Common myeloid progenitor, CD34-positive (primary cell): ENCODE measurements around the gene XRN1.
A peak's percentile ranks its signal among the peaks of the same experiment; 100 is the strongest.

ENCODE experiments used
- CTCF ChIA-PET: fragments of 350-600 bp; sonication (Branson Sonifier 250); formaldehyde crosslinking; loops from one replicate; lab custom pipeline; 2021; ENCODE audit warnings: antibody characterized with exemption; lab: Charles Lee
- POLR2A ChIA-PET: fragments of 350-600 bp; sonication (Branson Sonifier 250); formaldehyde crosslinking; loops from one replicate; lab custom pipeline; 2021; ENCODE audit warnings: antibody characterized with exemption; lab: Charles Lee
- DNase-seq, 3 donors: peaks; one replicate each; pipeline versions ENCODE4 v3.0.0 to v3.0.0-alpha.2; 2013
- H3K27ac ChIP-seq, 2 experiments: 1 replicate in 1 of 2; 2 replicates in 1 of 2; pipeline ENCODE4 v1.7.0; 2013; ENCODE audit warnings: inconsistent platforms in 2 of 2, low read length in 2 of 2, mild to moderate bottlenecking in 2 of 2, low read depth in 1 of 2, moderate library complexity in 1 of 2; ENCODE audit not compliant: severe bottlenecking in 2 of 2, insufficient read depth in 1 of 2, poor library complexity in 1 of 2
- H3K27me3 ChIP-seq, 5 experiments: replicated peaks in 2 of 5; 1 replicate in 3 of 5; 2 replicates in 2 of 5; pipeline versions ENCODE4 v1.6.1 to v1.7.0; 2013; ENCODE audit warnings: low read length in 4 of 5, mild to moderate bottlenecking in 2 of 5, moderate library complexity in 2 of 5, inconsistent platforms in 1 of 5; ENCODE audit not compliant: insufficient read depth in 5 of 5, control insufficient read depth in 4 of 5
- H3K36me3 ChIP-seq, 4 experiments: 1 replicate in 2 of 4; 2 replicates in 2 of 4; pipeline versions ENCODE4 v1.6.1 to v1.7.0; 2013; ENCODE audit warnings: low read length in 3 of 4, control low read depth in 1 of 4, mild to moderate bottlenecking in 1 of 4; ENCODE audit not compliant: control insufficient read depth in 4 of 4, insufficient read depth in 4 of 4
- H3K4me1 ChIP-seq, 4 experiments: 1 replicate in 3 of 4; 2 replicates in 1 of 4; pipeline versions ENCODE4 v1.6.1 to v1.7.1; 2013; ENCODE audit warnings: low read length in 3 of 4, mild to moderate bottlenecking in 3 of 4, control low read depth in 1 of 4, inconsistent platforms in 1 of 4, moderate library complexity in 1 of 4; ENCODE audit not compliant: control insufficient read depth in 4 of 4, insufficient read depth in 4 of 4; ENCODE audit errors: control extremely low read depth in 1 of 4
- H3K4me3 ChIP-seq, 7 experiments: 1 replicate in 4 of 7; 2 replicates in 3 of 7; pipeline versions ENCODE4 v1.5.1 to v1.7.0; 2013; ENCODE audit warnings: mild to moderate bottlenecking in 7 of 7, low read length in 6 of 7, moderate library complexity in 6 of 7, inconsistent platforms in 2 of 7, low read depth in 2 of 7, control low read depth in 1 of 7; ENCODE audit not compliant: insufficient read depth in 4 of 7, control insufficient read depth in 1 of 7; ENCODE audit errors: extremely low read depth in 1 of 7
- H3K9me3 ChIP-seq, 5 experiments: 1 replicate in 4 of 5; 2 replicates in 1 of 5; pipeline versions ENCODE4 v1.6.1 to v1.7.1; 2013; ENCODE audit warnings: low read length in 4 of 5, mild to moderate bottlenecking in 2 of 5, inconsistent platforms in 1 of 5, low read depth in 1 of 5, moderate library complexity in 1 of 5; ENCODE audit not compliant: control insufficient read depth in 4 of 5, insufficient read depth in 2 of 5; ENCODE audit errors: control extremely low read depth in 1 of 5
- WGBS: methylation state at CpG from one replicate; pipeline ENCODE4 v1.1.5; 2013; ENCODE audit not compliant: insufficient coverage; 5-methylcytosine and 5-hydroxymethylcytosine counted together

XRN1 gene

GRCh38 chr3:142285083-142285517 is 162.7 kb downstream of the XRN1 start:
- no peaks in the 10 kb centered on the region for H3K27me3 ChIP-seq
- ChIA-PET POLR2A (no interaction called here), CTCF (interaction anchor here (1.1 kb wide), 1 partner anchor 104 kb away, joined by 3 read pairs; no protein-coding TSS in a partner anchor)
- H3K4me1 ChIP-seq = peaks cover 0 to under 1% (median 0%) of the 10 kb centered on the region in 4 experiments
- H3K4me3 ChIP-seq = no peak overlapping the region
- H3K9me3 ChIP-seq = peaks cover 4 to 17% (median 10%) of the 10 kb centered on the region in 5 experiments
- no peaks in the 10 kb centered on the region for H3K36me3 ChIP-seq
- H3K27ac ChIP-seq = no peak overlapping the region
- 100% methylated on average over 2 of the region's 2 CpGs for WGBS
- peak in 1 of 3 donors; percentile 13 for DNase-seq

GRCh38 chr3:142282503-142282902 is 165.3 kb downstream of the XRN1 start:
- ChIA-PET CTCF (interaction anchor here (0.6 to 5.3 kb wide), 8 partner anchors 72 to 921 kb away, joined by 3 to 32 read pairs (median 6); no protein-coding TSS in a partner anchor), POLR2A (no interaction called here)
- Histone ChIP-seq H3K36me3 (no peaks in the 10 kb centered on the region), H3K4me1 (peaks cover 0 to 1% (median under 1%) of the 10 kb centered on the region in 4 experiments), H3K4me3 (no peak overlapping the region), H3K27me3 (no peaks in the 10 kb centered on the region), H3K9me3 (peaks cover 0 to 3% (median under 1%) of the 10 kb centered on the region in 5 experiments), H3K27ac (no peak overlapping the region)
- DNase-seq = no peak
- 96% methylated on average over 4 of the region's 4 CpGs for WGBS

GRCh38 chr3:142281474-142281873 is 166.4 kb downstream of the XRN1 start:
- Histone ChIP-seq H3K4me1 (peaks cover 0 to 7% (median 4%) of the 10 kb centered on the region in 4 experiments), H3K27ac (no peak overlapping the region), H3K9me3 (no peaks in the 10 kb centered on the region), H3K4me3 (no peak overlapping the region), H3K27me3 (no peaks in the 10 kb centered on the region), H3K36me3 (no peaks in the 10 kb centered on the region)
- CTCF ChIA-PET = interaction anchor here (1.3 to 5.3 kb wide), 6 partner anchors 11 to 317 kb away, joined by 3 to 32 read pairs (median 7); no protein-coding TSS in a partner anchor
- no CpG with 5 or more reads among the region's 1 CpG for WGBS
- no peak for DNase-seq
- POLR2A ChIA-PET = no interaction called here

- peak; percentile 68 to 82 (median 78) for DNase-seq
- Histone ChIP-seq H3K36me3 (no peaks in the 10 kb centered on the region), H3K27me3 (no peaks in the 10 kb centered on the region), H3K27ac (no peak overlapping the region), H3K9me3 (no peaks in the 10 kb centered on the region), H3K4me3 (no peak overlapping the region), H3K4me1 (peaks cover 0 to 18% (median 10%) of the 10 kb centered on the region in 4 experiments)
- ChIA-PET POLR2A (no interaction called here), CTCF (interaction anchor here (0.6 to 5.3 kb wide), 20 partner anchors 8 to 1292 kb away, joined by 3 to 32 read pairs (median 3); no protein-coding TSS in a partner anchor)
- WGBS = 0% methylated on average over 3 of the region's 5 CpGs
These were observed 167.8 kb downstream of the XRN1 start for GRCh38 chr3:142279965-142280590.

- CTCF ChIA-PET = interaction anchor here (0.9 to 5.3 kb wide), 6 partner anchors 9 to 361 kb away, joined by 3 to 32 read pairs (median 4); no protein-coding TSS in a partner anchor
- Histone ChIP-seq H3K36me3 (no peaks in the 10 kb centered on the region), H3K27ac (no peak overlapping the region), H3K4me1 (peaks cover 0 to 20% (median 11%) of the 10 kb centered on the region in 4 experiments), H3K4me3 (no peak overlapping the region), H3K9me3 (no peaks in the 10 kb centered on the region), H3K27me3 (no peaks in the 10 kb centered on the region)
- WGBS = 92% methylated on average over 2 of the region's 2 CpGs
- POLR2A ChIA-PET = no interaction called here
- DNase-seq = no peak
These were observed 169.4 kb downstream of the XRN1 start for GRCh38 chr3:142278451-142278850.

- peak in 1 of 3 donors; percentile 24 for DNase-seq
- Histone ChIP-seq H3K36me3 (no peaks in the 10 kb centered on the region), H3K27me3 (no peaks in the 10 kb centered on the region), H3K27ac (no peak overlapping the region), H3K9me3 (no peaks in the 10 kb centered on the region), H3K4me3 (no peak overlapping the region), H3K4me1 (peaks cover 0 to 20% (median 11%) of the 10 kb centered on the region in 4 experiments)
- POLR2A ChIA-PET = no interaction called here
- no CpG with 5 or more reads among the region's 2 CpGs for WGBS
- CTCF ChIA-PET = interaction anchor here (0.6 to 1.2 kb wide), 4 partner anchors 32 to 688 kb away, joined by 3 to 4 read pairs (median 3); no protein-coding TSS in a partner anchor
These were observed 171.1 kb downstream of the XRN1 start for GRCh38 chr3:142276781-142277180.

- no peak overlapping the region for H3K27ac ChIP-seq
- no peaks in the 10 kb centered on the region for H3K36me3 ChIP-seq
- WGBS = no CpG with 5 or more reads among the region's 2 CpGs
- peaks cover 0 to 21% (median 11%) of the 10 kb centered on the region in 4 experiments for H3K4me1 ChIP-seq
- POLR2A ChIA-PET = no interaction called here
- H3K27me3 ChIP-seq = no peaks in the 10 kb centered on the region
- H3K9me3 ChIP-seq = no peaks in the 10 kb centered on the region
- CTCF ChIA-PET = no interaction called here
- no peak overlapping the region for H3K4me3 ChIP-seq
- peak in 2 of 3 donors; percentile 56 to 64 for DNase-seq
These were observed 172.0 kb downstream of the XRN1 start for GRCh38 chr3:142275856-142276255.
